ENCODE results near the gene PPFIA1. TPM values are rescaled to one million over a fixed set of nuclear protein-coding genes. Genes with fewer than 3 reads are reported as not detected.
A peak's percentile ranks its signal among the peaks of the same experiment; 100 is the strongest.

PPFIA1 gene
- total and polyA plus RNA-seq, 4 donors = 27.5 to 85.0 (median 43.5) TPM

GRCh38 chr11:70319396-70320076 lies 49.0 kb downstream of the PPFIA1 start:
- ATAC-seq (ENCODE audit: insufficient read depth, low FRiP score) (no peak), DNase-seq (peak in 2 of 3 donors; percentile 28 to 29)
- Histone ChIP-seq H3K4me3 (no peak overlapping the region), H3K9me3 (ENCODE audit: control insufficient read depth in 4 of 4, insufficient read depth in 3 of 4, low read length in 3 of 4) (no peaks in the 10 kb centered on the region), H3K27me3 (ENCODE audit: control insufficient read depth in 3 of 3, insufficient read depth in 3 of 3, low read length in 2 of 3) (no peaks in the 10 kb centered on the region), H3K36me3 (ENCODE audit: control insufficient read depth in 4 of 4, insufficient read depth in 4 of 4, low read length in 4 of 4) (peaks cover 0 to 13% (median 6%) of the 10 kb centered on the region in 4 donors), H3K27ac (ENCODE audit: low read depth in 1 of 2, low read length in 1 of 2) (no peak overlapping the region), H3K9ac (ENCODE audit: insufficient read depth in 1 of 2, low read length in 2 of 2) (no peak overlapping the region), H3K4me1 (ENCODE audit: control insufficient read depth in 5 of 5, insufficient read depth in 5 of 5, low read length in 5 of 5) (peaks cover 0 to 21% (median 5%) of the 10 kb centered on the region in 5 donors)
- WGBS, 2 donors = 79 to 85% methylated on average over 10 of the region's 10 CpGs
- TF ChIP-seq CTCF (IDR thresholded peaks at IDR 0.05; ENCODE audit: control extremely low read depth, extremely low read depth) = no peak

DNA sequence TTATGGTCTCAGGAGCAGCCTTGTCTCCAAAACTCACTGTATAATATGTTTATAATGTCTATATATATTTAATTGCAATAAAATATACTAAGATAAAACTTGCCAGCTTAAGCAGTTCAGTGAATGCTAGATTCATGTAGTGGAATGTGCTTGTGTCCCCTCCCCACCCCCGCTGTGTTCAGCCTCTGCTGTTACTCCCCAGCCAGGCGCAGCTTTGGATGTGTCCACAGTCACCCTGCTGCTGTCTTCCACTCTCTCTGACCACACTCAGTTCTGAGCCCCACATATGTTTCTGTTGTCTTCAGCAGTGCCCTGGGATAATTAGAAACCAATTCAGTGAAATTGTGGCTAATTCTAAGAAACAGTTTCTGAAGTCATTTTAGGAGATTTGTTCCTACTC lies 52.2 kb downstream of the PPFIA1 start:
- DNase-seq = peak; percentile 69 to 89 (median 75)
- 80 to 93% methylated on average over 2 of the region's 2 CpGs for WGBS, 2 donors
- Histone ChIP-seq H3K4me3 (no peak overlapping the region), H3K4me1 (ENCODE audit: control insufficient read depth in 5 of 5, insufficient read depth in 5 of 5, low read length in 5 of 5) (peaks cover 5 to 37% (median 10%) of the 10 kb centered on the region in 5 donors), H3K27ac (ENCODE audit: low read depth in 1 of 2, low read length in 1 of 2) (no peak overlapping the region), H3K36me3 (ENCODE audit: control insufficient read depth in 4 of 4, insufficient read depth in 4 of 4, low read length in 4 of 4) (peaks cover 5 to 22% (median 11%) of the 10 kb centered on the region in 4 donors), H3K9me3 (ENCODE audit: control insufficient read depth in 4 of 4, insufficient read depth in 3 of 4, low read length in 3 of 4) (no peaks in the 10 kb centered on the region), H3K9ac (ENCODE audit: insufficient read depth in 1 of 2, low read length in 2 of 2) (peak overlapping the region in 1 of 2 donors; percentile 4), H3K27me3 (ENCODE audit: control insufficient read depth in 3 of 3, insufficient read depth in 3 of 3, low read length in 2 of 3) (no peaks in the 10 kb centered on the region)
- TF ChIP-seq CTCF (IDR thresholded peaks at IDR 0.05; ENCODE audit: control extremely low read depth, extremely low read depth) = no peak
- ATAC-seq (ENCODE audit: insufficient read depth, low FRiP score) = no peak

GRCh38 chr11:70323806-70324205 lies 53.3 kb downstream of the PPFIA1 start:
- DNase-seq = no peak
- Histone ChIP-seq H3K4me3 (no peak overlapping the region), H3K9me3 (ENCODE audit: control insufficient read depth in 4 of 4, insufficient read depth in 3 of 4, low read length in 3 of 4) (no peaks in the 10 kb centered on the region), H3K9ac (ENCODE audit: insufficient read depth in 1 of 2, low read length in 2 of 2) (no peak overlapping the region), H3K4me1 (ENCODE audit: control insufficient read depth in 5 of 5, insufficient read depth in 5 of 5, low read length in 5 of 5) (peaks cover 5 to 37% (median 10%) of the 10 kb centered on the region in 5 donors), H3K36me3 (ENCODE audit: control insufficient read depth in 4 of 4, insufficient read depth in 4 of 4, low read length in 4 of 4) (peaks cover 5 to 21% (median 15%) of the 10 kb centered on the region in 4 donors), H3K27ac (ENCODE audit: low read depth in 1 of 2, low read length in 1 of 2) (peak overlapping the region in 1 of 2 donors; percentile 56), H3K27me3 (ENCODE audit: control insufficient read depth in 3 of 3, insufficient read depth in 3 of 3, low read length in 2 of 3) (no peaks in the 10 kb centered on the region)
- no peak for ATAC-seq (ENCODE audit: insufficient read depth, low FRiP score)
- no peak for TF ChIP-seq CTCF (IDR thresholded peaks at IDR 0.05; ENCODE audit: control extremely low read depth, extremely low read depth)
- 70 to 76% methylated on average over 1 of the region's 1 CpG for WGBS, 2 donors

All from lung (tissue), 12 donors.